Uterus (tissue), 4 donors: ENCODE measurements around the gene SMC3. TPM values are rescaled to one million over a fixed set of nuclear protein-coding genes. Genes with fewer than 3 reads are reported as not detected.

Experiments
- DNase-seq, 2 donors: peaks; one replicate each; pipeline ENCODE4 v3.0.0-alpha.2; 2019 to 2020
- H3K27ac ChIP-seq, 2 donors: fragments of 200-600 bp; sonication (generic); 1 replicate in 1 of 2; 2 replicates in 1 of 2; pipeline ENCODE4 v1.5.1; 2016 to 2018
- H3K27me3 ChIP-seq, 2 donors: fragments of 200-600 bp; sonication (generic); one replicate each; pipeline ENCODE4 v1.5.1; 2018 to 2019; ENCODE audit warnings: control low read depth in 1 of 2
- H3K36me3 ChIP-seq, 2 donors: fragments of 200-600 bp; sonication (generic); one replicate each; pipeline ENCODE4 v1.5.1; 2019; ENCODE audit warnings: control low read depth in 1 of 2
- H3K4me1 ChIP-seq, 2 donors: fragments of 200-600 bp; sonication (generic); one replicate each; pipeline ENCODE4 v1.5.1; 2018 to 2019; ENCODE audit warnings: control low read depth in 1 of 2
- H3K4me3 ChIP-seq, 2 donors: fragments of 200-600 bp; sonication (generic); 1 replicate in 1 of 2; 2 replicates in 1 of 2; pipeline ENCODE4 v1.5.1; 2018 to 2019; ENCODE audit warnings: mild to moderate bottlenecking in 1 of 2
- H3K9me3 ChIP-seq, 2 donors: fragments of 200-600 bp; sonication (generic); one replicate each; pipeline ENCODE4 v1.5.1; 2019; ENCODE audit warnings: control low read depth in 1 of 2
- POLR2A ChIP-seq, 2 donors: fragments of 450-650 bp; IDR thresholded peaks; one replicate each; pipeline ENCODE4 v1.6.1; 2016; ENCODE audit warnings: antibody characterized with exemption in 2 of 2, mild to moderate bottlenecking in 1 of 2, moderate library complexity in 1 of 2
- intact Hi-C: fragments of 100-400 bp; cut with DNase I; formaldehyde crosslinking; loops from one replicate; pipeline ENCODE4 v1.15.1; 2023; ENCODE audit warnings: low total_unique reads
- total RNA-seq, 4 donors: library from RNA; depleted of rRNA in 3 of 4; stranded (reverse); fragments of >200 nt in 3 of 4; gene quantifications; one replicate each; pipeline versions ENCODE4 v1.1.0 to v1.2.4, GENCODE V29; 2014 to 2023
- TF ChIP-seq, protein P1 (sequence below), 4 experiments: fragments of 200-600 bp in 2 of 4; fragments of 450-650 bp in 2 of 4; sonication (generic) in 2 of 4; IDR thresholded peaks; one replicate each; pipeline ENCODE4 v1.5.1; 2016 to 2019; ENCODE audit warnings: antibody characterized with exemption in 4 of 4, mild to moderate bottlenecking in 2 of 4, moderate library complexity in 1 of 4
- donor health status: DM: yes; HTN: yes; CAD: no.

The SMC3 gene
- total RNA-seq, 4 donors from 2014 or later: 12.4 to 45.3 (median 39.3) TPM

- H3K36me3 ChIP-seq: no peaks in the 10 kb centered on the region
- no peak for TF ChIP-seq POLR2A (IDR thresholded peaks at IDR 0.05)
- TF ChIP-seq, protein P1, sequence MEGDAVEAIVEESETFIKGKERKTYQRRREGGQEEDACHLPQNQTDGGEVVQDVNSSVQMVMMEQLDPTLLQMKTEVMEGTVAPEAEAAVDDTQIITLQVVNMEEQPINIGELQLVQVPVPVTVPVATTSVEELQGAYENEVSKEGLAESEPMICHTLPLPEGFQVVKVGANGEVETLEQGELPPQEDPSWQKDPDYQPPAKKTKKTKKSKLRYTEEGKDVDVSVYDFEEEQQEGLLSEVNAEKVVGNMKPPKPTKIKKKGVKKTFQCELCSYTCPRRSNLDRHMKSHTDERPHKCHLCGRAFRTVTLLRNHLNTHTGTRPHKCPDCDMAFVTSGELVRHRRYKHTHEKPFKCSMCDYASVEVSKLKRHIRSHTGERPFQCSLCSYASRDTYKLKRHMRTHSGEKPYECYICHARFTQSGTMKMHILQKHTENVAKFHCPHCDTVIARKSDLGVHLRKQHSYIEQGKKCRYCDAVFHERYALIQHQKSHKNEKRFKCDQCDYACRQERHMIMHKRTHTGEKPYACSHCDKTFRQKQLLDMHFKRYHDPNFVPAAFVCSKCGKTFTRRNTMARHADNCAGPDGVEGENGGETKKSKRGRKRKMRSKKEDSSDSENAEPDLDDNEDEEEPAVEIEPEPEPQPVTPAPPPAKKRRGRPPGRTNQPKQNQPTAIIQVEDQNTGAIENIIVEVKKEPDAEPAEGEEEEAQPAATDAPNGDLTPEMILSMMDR (IDR thresholded peaks at IDR 0.05): no peak
- no peak for DNase-seq
- no peak overlapping the region for H3K27ac ChIP-seq
- no peaks in the 10 kb centered on the region for H3K27me3 ChIP-seq
- H3K4me3 ChIP-seq: no peak overlapping the region
- no peaks in the 10 kb centered on the region for H3K4me1 ChIP-seq
- intact Hi-C loops: loop anchor here (10.0 kb wide), 1 partner anchor 232 kb away; no protein-coding TSS in a partner anchor
- H3K9me3 ChIP-seq: no peaks in the 10 kb centered on the region
These were observed 20.9 kb upstream of the SMC3 start for GRCh38 chr10:110546499-110547110.

- Histone ChIP-seq H3K27me3 (no peaks in the 10 kb centered on the region), H3K4me3 (no peak overlapping the region), H3K9me3 (no peaks in the 10 kb centered on the region), H3K36me3 (no peaks in the 10 kb centered on the region), H3K27ac (no peak overlapping the region), H3K4me1 (no peaks in the 10 kb centered on the region)
- DNase-seq: no peak
- TF ChIP-seq, protein P1 (IDR thresholded peaks at IDR 0.05): peak; percentile 77 to 90 (median 84)
- no peak for TF ChIP-seq POLR2A (IDR thresholded peaks at IDR 0.05)
- intact Hi-C loops: loop anchor here (10.0 kb wide), 1 partner anchor 232 kb away; no protein-coding TSS in a partner anchor
These were observed 20.2 kb upstream of the SMC3 start for GRCh38 chr10:110547139-110547761.

- DNase-seq: no peak
- Histone ChIP-seq H3K4me3 (no peak overlapping the region), H3K27me3 (no peaks in the 10 kb centered on the region), H3K27ac (no peak overlapping the region), H3K36me3 (no peaks in the 10 kb centered on the region), H3K9me3 (no peaks in the 10 kb centered on the region), H3K4me1 (no peaks in the 10 kb centered on the region)
- intact Hi-C loops: loop anchor here (10.0 kb wide), 1 partner anchor 233 kb away; no protein-coding TSS in a partner anchor
- TF ChIP-seq POLR2A (IDR thresholded peaks at IDR 0.05): no peak
- TF ChIP-seq, protein P1 (IDR thresholded peaks at IDR 0.05): no peak
These were observed 19.5 kb upstream of the SMC3 start for GRCh38 chr10:110548002-110548401.

DNA sequence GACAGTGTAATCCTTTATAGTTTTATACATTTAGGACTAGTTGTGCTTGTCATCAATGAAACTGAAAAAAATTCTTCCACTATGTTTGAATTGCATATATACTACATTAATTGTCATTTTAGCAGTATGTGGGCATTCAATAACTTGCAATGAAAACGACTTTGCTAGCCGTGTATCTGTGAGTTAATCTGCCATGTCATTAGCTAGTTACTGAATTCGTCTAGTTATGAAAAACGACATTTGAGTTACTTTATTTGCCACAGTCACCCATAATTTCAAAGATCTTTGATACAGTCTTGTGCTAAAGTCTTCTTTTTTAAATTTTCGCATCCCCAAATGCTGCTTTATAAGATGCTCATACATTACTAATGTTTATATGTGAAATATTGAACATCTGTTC, 18.3 kb upstream of the SMC3 start:
- intact Hi-C loops: loop anchor here (10.0 kb wide), 1 partner anchor 234 kb away; no protein-coding TSS in a partner anchor
- no peak for DNase-seq
- TF ChIP-seq, protein P1 (IDR thresholded peaks at IDR 0.05): no peak
- no peak for TF ChIP-seq POLR2A (IDR thresholded peaks at IDR 0.05)
- Histone ChIP-seq H3K4me3 (no peak overlapping the region), H3K4me1 (no peaks in the 10 kb centered on the region), H3K9me3 (no peaks in the 10 kb centered on the region), H3K36me3 (no peaks in the 10 kb centered on the region), H3K27me3 (no peaks in the 10 kb centered on the region), H3K27ac (no peak overlapping the region)

- no peak for DNase-seq
- TF ChIP-seq POLR2A (IDR thresholded peaks at IDR 0.05): no peak
- TF ChIP-seq, protein P1 (IDR thresholded peaks at IDR 0.05): no peak
- intact Hi-C loops: no loop called here
- no peak overlapping the region for H3K4me3 ChIP-seq
- H3K27ac ChIP-seq: no peak overlapping the region
- H3K9me3 ChIP-seq: no peaks in the 10 kb centered on the region
- H3K36me3 ChIP-seq: no peaks in the 10 kb centered on the region
- no peaks in the 10 kb centered on the region for H3K27me3 ChIP-seq
- no peaks in the 10 kb centered on the region for H3K4me1 ChIP-seq
These were observed 13.6 kb upstream of the SMC3 start for GRCh38 chr10:110553905-110554304.
